NAMALWA (cell line): ENCODE data around the gene SLC20A1.
"Not testable (repeated sequence)": the region's sequence is repeated elsewhere in the genome, so short reads cannot be mapped to it uniquely, and the experiment has no call there.

Source experiments
- DNase-seq: peaks from one replicate; pipeline ENCODE4 v3.0.0-alpha.2; 2015; ENCODE audit warnings: low spot score

SLC20A1 gene

DNA sequence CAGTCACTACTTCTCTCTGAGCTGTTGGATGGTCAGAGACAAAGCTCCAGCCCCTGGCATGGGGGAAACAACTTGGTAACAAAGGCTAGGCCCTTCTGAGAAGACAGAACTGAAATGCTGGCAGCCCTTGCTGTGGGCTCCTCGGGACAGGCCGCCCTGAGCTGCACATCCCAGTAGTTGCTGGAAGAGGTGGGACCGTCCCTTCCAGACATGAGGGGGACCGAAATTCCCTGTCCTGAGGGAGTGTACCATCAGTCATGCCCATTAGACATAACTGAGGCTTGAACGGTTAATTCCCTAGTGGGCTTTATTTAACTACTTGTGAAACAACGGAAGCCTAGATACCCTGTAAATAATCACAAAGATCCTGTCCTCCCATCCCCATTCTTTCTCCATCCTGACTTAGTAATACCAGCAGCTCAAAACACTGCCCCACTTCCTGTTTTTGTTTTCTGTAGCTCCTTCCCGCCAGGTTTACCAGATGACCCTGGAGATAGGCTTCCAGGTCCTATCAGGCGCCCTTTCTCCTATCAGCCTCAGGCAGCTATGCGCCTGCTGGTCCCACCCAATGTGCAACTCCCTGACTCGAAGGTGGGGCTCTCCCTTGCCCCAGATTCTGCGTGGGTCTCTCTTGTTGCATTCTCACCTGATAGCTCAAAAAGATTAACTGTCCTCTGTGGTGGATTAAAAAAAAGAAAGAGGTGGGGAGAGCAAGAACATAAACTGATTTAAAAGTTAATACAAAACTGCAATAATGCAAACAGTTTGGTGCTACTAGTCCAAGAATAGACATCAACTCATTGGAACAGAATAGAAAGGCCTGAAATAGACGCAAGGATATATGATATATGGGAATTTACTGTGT, 38.0 kb downstream of the SLC20A1 start:
- DNase-seq = no peak

DNA sequence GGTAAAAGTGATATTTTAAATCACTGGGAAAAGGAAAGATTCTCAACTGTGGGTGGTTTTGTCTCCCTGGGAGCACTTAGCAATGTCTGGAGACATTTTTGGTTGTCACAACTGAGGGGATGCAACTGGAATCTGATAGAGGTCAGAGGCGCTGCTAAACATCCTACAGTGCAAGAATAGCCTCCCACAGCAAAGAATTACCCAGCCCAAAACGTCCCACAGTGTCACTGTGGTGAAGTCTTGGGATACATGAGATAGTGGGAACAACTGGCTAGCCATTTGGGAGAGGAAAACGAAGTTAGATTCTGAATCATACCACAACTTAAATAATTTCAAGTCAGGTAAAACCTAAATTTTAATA, 38.7 kb downstream of the SLC20A1 start:
- DNase-seq = no peak

DNA sequence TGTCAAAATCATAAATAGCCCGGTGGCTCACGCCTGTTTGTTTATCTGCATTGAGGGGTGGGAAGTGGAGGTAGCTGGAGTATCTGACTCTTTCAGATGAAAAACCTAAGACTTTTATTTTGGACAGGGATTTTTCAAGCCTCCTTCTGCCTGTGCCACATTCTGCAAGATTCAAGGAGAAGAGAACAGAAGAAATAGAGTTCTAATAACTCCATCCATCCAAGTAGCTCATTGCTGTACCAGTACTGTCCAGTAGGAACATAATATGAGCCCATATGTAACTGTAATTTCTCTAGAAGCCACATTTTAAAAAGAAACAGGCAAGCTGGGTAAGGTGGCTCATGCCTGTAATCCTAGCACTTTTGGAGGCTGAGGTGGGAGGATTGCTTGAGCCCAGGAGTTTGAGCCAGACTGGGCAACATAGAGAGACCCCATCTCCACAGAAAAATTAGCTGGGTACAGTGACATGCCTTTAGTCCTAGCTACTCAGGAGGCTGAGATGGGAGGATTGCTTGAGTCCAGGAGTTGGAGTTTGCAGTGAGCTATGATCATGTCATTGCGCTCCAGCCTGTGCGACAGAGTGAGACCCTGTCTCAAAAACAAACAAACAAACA, 39.6 kb downstream of the SLC20A1 start:
- DNase-seq = peak; percentile 44

DNA sequence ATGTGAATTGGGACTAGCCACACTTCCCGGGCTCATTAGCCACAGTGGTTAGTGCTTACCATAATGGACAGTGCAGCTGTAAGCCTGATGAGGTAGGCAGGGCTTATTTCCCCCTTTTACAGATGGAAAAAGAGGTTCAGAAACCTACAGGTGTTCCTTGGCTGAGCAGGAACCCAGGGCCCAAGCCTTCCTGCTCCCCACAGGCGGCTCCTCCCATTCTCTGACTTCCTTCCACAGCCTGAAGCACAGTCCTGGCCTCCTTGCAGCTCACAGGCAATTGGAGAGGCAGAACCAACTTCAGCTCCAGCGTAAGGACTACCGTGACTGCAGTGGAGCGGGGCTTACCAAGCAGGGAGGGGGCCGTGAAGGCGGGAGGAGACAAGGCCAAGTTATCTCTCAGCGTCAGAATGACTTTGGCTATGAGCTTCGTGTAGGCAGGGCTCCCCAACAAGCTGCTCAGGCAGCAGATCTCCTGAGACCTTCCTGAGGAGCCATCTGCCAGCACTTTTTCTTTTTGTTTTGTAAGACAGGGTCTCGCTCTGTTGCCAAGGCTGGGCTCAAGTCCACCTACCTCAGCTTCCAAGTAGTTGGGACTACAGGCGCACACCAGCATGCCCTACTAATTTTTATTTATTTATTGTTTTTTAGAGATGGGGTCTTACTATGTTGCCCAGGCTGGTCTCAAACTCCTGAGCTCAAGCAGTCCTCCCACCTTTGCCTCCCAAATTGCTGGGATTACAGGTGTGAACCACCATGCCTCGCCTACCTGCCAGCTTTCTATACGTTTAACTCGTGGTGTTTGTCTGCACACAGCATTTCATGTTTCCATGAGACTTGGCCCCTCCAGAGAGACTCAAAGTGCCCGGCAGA, 40.8 kb downstream of the SLC20A1 start:
- DNase-seq = no peak

DNA sequence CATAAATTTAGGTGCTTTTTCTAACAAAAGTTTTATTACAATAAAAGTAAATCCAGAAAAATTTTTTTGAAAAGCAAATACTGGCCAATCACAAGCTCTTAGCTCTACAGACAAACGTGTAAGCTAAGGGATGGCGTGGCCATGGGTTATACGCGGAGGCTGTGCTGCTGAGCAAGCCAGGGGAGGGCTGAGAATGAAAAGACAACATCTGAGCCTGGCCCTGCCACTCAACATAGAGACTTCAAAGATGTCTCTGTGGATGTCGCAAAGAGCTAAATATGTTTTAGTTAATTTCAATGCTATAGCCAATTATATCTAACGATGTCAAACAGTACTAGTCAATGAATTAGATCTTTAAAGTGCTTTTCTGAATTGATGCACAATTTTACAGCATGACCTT, 41.8 kb downstream of the SLC20A1 start:
- DNase-seq = no peak

DNA sequence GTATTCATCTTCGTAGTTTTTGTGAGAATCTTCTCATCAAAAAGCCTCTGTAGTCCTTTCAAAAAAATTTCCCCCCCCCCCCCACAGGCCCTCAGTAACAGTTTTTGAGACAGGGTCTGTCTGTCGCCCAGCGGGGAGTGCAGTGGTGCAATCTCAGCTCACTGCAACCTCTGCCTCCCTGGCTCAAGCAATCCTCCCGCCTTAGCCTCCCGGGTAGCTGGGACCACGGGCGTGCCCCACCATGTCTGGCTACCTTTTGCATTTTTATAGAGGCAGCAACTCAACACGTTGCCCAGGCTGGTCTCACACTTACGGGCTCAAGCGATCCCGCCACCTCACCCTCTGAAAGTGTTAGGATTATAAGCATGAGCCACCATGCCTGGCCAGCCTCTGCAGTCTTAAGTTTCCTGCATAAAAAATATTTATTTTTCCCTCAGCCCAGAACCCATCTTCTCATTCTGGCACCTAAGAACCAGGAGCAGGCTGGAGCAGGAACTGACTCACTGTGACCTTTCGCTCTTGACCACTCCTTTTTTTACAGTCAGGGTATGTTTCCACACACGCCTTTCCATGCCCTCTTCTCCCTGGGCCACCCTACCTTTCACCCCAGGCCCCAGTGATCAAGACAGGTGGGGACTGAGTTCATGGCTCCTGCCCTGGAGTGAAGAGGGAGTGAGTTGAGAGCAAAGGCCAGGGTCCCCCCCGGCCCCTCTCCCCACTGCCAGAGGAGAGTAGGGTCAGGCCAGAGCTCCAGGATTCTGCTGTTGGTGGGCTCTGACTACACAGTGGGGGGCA, 42.5 kb downstream of the SLC20A1 start:
- DNase-seq = no peak

DNA sequence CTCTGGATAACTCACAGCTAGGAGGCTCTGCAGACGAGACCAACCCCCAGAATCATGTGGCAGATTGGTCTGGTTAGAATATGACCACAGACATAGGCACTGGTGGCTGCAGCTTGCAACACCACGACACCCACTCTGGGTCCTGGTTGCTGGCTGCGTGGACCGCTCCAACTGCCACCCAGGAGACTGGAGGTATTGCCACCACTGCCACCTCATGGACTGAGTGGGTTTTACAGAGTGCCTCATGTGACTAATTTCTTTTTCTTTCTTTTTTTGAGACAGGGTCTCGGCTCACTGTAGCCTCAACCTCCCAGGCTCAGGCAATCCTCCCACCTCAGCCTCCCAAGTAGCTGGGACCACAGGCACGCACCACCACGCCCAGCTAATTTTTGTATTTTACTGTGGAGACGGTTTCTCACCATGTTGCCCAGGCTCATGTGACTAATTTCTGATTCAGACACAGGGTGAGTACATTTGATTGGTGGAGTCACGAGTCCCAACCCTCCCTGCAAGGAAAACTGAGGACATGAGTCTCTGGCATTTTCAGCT, 45.2 kb downstream of the SLC20A1 start:
- peak; percentile 76 for DNase-seq

DNA sequence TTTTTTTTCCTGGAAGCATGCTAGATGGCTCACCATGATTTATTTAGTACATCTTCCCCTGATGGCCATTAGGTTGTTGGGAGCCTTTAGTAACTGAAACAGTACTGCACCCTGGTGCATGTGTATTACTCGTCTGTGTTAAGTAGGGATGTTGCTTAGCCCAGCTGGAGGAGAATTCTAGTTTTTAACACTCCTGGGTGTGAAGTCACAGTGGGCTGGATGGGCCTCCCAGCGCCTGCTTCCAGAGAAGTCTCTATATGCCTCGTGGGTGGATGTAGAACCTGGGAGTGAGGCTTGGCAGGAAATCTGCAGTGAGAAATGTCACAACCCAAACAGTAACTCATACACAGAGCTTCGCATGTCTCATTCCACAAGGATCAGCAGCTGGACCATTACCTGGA, 46.1 kb downstream of the SLC20A1 start:
- no peak for DNase-seq

DNA sequence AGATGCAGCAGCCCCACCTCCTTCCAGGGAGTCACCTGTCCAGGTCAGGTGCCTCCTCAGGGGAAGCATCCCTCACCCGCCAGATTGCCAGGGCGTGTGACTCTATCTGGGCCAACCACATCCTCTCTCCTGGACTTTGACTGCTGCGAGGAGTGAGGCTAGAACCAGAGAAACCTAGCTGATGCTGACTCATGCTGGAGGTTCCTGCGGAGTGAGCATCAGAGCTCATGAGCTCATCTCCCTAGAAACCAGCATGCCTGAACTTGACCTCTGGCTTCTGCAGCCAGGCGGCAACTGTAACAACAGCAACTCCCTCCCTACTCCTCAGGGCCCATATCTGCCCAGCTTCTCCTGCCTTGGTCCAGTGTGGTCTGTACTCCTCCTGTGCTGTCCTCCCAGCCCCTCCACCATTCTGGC, 46.8 kb downstream of the SLC20A1 start:
- DNase-seq = no peak

DNA sequence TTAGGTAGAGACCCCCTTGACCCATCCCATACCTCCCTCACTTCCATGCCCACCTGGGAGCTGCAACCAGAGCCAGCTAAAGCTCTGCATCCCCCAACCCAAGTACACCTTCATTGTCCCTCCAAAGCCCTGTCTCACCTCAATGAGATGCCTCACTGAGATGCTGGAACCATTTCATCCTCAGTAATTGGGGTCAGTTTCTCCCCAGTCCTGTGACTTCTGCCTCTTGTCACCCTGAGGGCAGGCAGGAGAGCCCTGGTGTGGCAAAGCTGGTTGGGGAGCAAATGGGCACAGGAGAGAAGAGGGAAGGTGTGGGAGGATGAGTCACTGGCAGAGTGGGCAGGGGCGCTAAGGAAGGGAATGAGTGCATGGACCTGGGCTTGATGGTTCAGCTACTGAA, 47.2 kb downstream of the SLC20A1 start:
- DNase-seq = no peak

DNA sequence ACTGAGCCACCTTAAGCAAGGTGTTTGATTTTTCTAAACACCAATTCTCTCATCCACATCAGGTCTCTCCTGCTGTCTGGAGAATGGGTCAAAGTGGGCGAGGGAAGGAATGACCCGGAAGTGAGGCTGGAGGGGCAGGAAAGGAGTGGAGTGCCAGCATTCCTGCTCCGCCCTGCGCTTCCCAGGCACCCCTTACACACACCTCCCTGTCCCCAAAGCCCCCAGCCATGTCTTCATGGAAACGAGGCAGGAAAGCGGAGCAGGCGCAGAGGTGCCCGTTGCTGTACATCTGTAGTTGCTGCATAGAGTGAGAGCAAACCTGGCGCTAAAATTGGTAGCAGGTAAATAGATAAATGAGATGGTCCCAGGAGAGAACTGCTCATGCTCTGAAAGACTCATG, 47.9 kb downstream of the SLC20A1 start:
- no peak for DNase-seq

DNA sequence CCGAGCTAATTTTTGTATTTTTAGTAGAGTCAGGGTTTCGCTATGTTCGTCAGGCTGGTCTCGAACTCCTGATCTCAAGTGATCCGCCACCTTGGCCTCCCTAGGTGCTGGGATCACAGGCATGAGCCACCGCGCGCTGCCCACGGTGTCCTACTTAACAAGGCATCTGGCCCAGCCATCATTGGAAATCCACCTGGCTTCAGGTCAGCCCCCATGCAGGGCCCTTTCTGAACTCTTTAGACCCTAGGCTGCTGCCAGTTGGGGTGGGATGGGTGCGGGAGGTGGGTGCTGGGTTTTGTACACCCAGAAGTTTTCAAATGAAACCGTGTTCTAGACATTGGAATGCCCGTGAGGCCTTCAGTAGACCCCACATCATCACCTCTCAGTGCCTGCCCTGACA, 48.4 kb downstream of the SLC20A1 start:
- DNase-seq = no peak

DNA sequence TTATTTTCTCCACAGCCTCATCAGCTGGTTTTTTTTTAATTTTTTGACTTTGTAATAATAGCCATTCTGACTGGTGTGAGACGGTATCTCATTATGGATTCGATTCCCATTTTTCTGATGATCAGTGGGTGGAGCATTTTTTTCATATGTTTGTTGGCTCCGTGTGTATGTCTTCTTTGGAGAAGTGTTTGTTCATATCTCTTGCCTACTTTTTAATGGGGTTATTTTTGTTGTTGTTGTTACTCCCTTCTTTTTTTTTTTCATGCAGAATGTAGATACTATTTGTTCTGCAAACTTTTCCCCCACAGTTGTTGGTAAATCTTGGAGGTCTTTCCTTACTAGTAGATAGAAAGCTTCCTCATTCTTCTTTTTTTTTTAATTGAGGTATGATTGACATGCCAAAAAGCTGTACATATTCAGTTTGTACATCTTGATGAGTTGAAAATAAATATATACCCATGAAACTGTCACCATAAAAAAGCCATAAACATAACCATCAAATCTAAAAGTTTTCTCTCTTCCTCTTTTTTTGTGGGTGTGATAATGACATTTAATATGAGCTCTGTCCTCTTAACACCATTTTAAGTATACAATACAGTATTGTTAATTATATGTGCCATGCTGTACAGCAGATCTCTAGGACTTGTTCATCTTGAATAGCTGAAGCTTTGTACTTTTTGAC, 53.2 kb downstream of the SLC20A1 start:
- DNase-seq = no peak

DNA sequence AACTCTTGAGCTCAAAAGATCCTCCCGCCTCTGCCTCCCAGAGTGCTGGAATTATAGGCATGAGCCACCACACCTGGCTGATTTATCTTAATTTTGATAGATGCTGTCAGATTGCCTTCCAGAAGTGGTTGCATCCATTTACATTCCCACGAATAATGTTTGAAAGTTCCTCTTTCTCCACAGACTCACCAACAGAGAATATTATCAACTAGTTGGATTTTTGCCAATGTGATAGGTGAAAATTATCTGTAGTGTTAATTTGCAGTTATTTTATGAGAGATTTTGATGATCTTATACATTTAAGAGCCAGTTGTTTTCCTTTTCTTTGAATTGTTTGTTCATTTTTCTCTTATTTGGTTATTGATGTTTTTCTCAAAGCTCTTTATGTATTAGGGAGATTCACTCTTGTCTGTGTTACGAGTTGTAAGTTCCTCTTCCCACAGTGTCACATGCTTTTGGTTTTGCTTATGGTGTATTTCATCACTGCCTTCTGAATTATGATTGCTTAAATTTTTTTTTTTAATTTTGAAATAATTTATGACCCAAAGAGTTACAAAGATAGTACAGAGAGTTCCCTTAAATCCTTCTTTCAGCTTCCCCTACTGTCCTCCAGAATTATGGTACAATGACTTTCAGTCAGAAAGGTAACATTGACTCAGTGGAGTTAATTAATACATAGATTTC, 54.4 kb downstream of the SLC20A1 start:
- DNase-seq = no peak

DNA sequence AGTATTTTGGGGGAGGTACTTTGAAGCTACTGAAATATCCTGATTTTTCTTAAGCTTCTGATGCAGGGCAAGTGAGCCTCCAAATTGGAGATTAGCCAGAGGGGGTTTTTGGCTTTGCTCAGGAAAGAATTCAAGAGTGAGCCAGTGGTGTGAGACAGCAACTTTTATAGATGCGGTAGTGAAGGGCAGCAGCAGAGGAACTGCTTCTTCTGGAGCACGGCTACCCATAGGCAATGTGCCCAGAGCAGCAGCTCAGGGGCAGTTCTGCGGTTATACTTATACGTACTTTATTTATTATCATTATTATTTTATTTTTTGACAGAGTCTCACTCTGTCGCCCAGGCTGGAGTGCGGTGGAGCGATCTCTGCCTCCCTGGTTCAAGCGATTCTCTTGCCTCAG, 55.3 kb downstream of the SLC20A1 start:
- no peak for DNase-seq

DNA sequence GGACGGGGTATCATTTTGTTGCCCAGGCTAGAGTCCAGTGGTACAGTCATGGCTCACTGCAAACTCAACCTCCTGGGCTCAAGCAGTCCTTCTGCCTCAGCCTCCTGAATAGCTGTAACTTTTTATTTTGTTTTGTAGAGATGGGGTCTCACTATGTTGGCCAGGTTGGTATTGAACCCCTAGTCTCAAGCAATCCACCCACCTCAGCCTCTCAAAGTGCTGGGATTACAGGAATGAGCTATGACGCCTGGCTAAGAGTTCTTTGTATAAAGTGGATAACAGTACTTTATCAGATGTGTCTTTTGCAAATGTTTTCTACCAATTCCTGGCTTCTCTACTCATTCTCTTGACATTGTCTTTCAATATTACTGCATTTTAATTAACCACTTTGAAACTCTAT, 57.9 kb downstream of the SLC20A1 start:
- no peak for DNase-seq

DNA sequence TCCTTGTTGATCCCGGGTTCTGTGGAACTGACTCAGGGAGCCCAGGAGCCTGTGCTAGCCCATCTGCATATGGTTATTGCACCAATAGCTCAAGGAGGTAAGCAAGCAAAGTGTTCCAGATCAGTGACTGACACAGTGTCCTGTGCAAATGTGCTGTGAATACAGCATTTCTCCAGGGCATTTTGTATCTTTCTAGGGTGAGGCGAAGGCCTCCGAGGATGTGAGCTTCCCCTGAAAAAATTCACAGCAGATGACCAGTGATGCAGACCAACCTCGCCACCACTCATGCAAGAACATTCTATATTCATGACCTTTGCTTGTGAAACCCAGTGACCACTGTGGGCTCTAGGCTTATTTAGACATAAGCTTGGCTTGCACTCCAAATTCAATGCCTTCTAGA, 59.8 kb downstream of the SLC20A1 start:
- DNase-seq = no peak

DNA sequence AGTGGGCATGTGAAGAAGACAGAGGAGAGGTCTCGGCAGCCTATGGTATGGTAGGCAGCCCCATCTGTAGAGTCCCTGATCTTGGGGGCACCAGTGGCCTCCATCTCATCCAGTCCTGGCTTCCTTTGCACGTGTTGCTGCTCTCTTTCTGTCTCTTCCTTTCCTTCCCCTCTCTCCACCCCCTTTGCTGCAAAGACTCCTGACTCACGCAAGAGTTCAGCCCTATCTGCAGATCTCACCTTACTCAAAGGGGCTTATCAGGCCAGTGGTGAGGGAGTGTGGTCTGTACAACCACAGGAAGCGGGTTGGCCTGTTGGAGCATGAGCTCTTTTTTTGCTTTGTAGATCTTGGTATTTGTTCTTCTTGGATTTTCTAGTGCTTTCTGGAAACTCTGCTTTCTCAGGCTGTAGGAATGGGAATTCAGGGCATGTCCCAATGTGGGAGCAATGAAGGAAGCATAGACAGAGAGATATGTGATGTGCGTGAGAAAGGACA, 60.5 kb downstream of the SLC20A1 start:
- no peak for DNase-seq

DNA sequence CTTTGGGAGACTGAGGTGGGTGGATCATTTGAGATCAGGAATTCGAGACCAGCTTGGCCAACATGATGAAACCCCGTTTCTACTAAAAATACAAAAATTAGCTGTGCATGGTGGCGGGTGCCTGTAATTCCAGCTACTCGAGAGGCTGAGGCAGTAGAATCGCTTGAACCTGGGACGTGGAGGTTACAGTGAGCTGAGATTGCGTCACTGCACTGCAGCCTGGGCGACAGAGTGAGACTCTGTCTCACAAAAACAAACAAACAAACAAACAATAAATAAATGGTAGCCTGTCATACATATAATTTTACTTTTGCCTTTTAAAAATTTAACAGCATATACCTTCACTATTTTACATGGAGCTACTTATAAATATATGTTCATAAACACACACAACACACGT, 61.2 kb downstream of the SLC20A1 start:
- DNase-seq = not testable (repeated sequence)

DNA sequence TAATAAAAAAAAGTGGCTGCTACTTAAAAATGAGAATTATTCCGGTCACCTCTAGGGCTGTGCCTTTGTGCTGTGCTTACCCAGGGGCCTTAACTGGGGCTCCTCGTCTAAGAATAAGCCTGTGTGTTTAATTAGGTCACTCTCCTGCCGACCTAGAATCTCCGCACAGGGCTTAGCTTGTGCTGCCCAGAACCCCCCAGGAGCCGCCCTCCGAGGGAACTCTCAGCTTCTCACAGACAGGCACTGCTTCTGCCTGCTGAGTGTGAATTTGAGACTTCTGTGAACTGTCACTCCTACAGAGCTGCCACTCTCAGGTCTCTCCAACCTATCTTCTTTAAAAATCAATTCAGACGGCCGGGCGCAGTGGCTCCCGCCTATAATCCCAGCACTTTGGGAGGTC, 63.2 kb downstream of the SLC20A1 start:
- no peak for DNase-seq
